ENCODE data around the gene PEX3. TPM values are rescaled to one million over a fixed set of nuclear protein-coding genes. Genes with fewer than 3 reads are reported as not detected.
A peak's percentile ranks its signal among the peaks of the same experiment; 100 is the strongest.
"Not testable (repeated sequence)": the region's sequence is repeated elsewhere in the genome, so short reads cannot be mapped to it uniquely, and the experiment has no call there.

The PEX3 gene
- total and polyA plus RNA-seq, 8 donors: 2.8 to 9.6 (median 6.6) TPM

DNA sequence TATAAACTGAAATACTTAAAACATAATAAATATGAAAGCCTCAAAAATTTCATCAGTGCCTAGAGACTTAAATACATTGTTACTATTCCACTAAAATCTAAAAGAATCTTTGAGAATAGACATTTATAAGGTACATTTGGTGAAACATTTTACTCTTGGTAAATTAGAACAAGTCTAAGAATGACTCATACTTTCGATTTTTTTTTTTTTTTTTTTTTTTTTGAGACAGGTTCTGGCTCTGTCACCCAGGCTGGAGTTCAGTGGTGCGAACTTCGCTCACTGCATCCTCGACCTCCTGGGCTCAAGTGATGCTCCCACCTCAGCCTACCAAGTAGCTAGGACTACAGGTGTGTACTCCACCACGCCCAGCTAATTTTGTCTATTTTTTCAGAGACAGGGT, 54.5 kb downstream of the PEX3 start:
- no peaks in the 10 kb centered on the region for H3K27me3 ChIP-seq
- WGBS, 2 donors: 82 to 85% methylated on average over 5 of the region's 5 CpGs
- H3K4me1 ChIP-seq: peaks cover 0 to 6% (median 3%) of the 10 kb centered on the region in 3 donors
- peaks cover 0 to 24% (median 0%) of the 10 kb centered on the region in 3 donors for H3K36me3 ChIP-seq
- H3K9me3 ChIP-seq: no peaks in the 10 kb centered on the region
- DNase-seq: no peak
- H3K4me3 ChIP-seq: no peak overlapping the region
- intact Hi-C loops (cut with DNase I): no loop called here
- no peak for ATAC-seq
- TF ChIP-seq CTCF (IDR thresholded peaks at IDR 0.05): no peak
- FAIRE-seq: no peak
- no peak overlapping the region for H3K27ac ChIP-seq

DNA sequence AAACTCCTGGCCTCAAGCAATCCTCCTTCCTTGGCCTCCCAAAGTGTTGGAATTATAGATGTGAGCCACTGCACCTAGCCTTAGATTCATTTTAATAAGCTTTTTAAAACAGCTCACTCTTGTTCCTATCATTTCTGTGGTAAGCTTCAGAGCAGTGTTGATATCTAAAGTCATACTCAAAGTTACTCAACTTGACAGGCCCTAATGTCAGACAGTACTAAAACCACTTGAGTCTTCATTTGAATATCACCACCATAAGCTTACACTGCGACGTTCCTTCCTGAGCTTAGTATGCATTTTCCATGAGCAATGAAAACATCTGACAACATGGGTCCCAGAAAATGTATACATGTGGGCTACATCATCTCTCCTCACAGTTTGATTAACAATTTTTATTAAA, 54.9 kb downstream of the PEX3 start:
- Histone ChIP-seq H3K27ac (no peak overlapping the region), H3K9me3 (no peaks in the 10 kb centered on the region), H3K4me1 (peaks cover 0 to 10% (median 7%) of the 10 kb centered on the region in 3 donors), H3K4me3 (no peak overlapping the region), H3K27me3 (no peaks in the 10 kb centered on the region), H3K36me3 (peaks cover 0 to 22% (median 0%) of the 10 kb centered on the region in 3 donors)
- DNase-seq: no peak
- no peak for TF ChIP-seq CTCF (IDR thresholded peaks at IDR 0.05)
- no peak for ATAC-seq
- no peak for FAIRE-seq
- intact Hi-C loops (cut with DNase I): no loop called here
- WGBS, 2 donors: 93 to 97% methylated on average over 2 of the region's 2 CpGs

DNA sequence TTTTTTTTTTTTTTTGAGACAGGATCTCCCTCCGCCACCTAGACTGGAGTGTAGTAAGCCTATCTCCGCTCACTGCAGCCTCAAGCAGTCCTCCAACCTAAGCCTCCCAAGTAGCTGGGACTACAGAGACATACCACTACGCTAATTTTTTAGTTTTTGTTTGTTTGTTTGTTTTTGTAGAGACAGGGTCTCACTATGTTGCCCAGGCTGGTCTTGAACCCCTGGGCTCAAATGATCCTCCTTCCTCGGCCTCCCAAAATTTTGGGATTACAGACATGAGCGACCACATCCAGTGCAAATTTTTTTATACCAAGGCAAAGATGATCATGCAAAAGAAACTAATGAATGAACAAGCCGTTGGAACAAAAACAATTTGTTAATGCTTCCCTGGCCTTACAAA, 55.6 kb downstream of the PEX3 start:
- Histone ChIP-seq H3K4me3 (no peak overlapping the region), H3K9me3 (no peaks in the 10 kb centered on the region), H3K27ac (no peak overlapping the region), H3K4me1 (peaks cover 0 to 11% (median 8%) of the 10 kb centered on the region in 3 donors), H3K27me3 (no peaks in the 10 kb centered on the region), H3K36me3 (peaks cover 0 to 16% (median 0%) of the 10 kb centered on the region in 3 donors)
- TF ChIP-seq CTCF (IDR thresholded peaks at IDR 0.05): no peak
- no peak for DNase-seq
- no peak for FAIRE-seq
- WGBS, 2 donors: 95 to 98% methylated on average over 6 of the region's 6 CpGs
- intact Hi-C loops (cut with DNase I): no loop called here
- ATAC-seq: no peak

GRCh38 chr6:143506620-143507019, 56.0 kb downstream of the PEX3 start:
- peaks cover 0 to 11% (median 8%) of the 10 kb centered on the region in 3 donors for H3K4me1 ChIP-seq
- ATAC-seq (no peak), FAIRE-seq (no peak), DNase-seq (no peak)
- no peak for TF ChIP-seq CTCF (IDR thresholded peaks at IDR 0.05)
- H3K4me3 ChIP-seq: no peak overlapping the region
- H3K27me3 ChIP-seq: no peaks in the 10 kb centered on the region
- intact Hi-C loops (cut with DNase I): no loop called here
- peaks cover 0 to 16% (median 0%) of the 10 kb centered on the region in 3 donors for H3K36me3 ChIP-seq
- no peaks in the 10 kb centered on the region for H3K9me3 ChIP-seq
- WGBS, 2 donors: 75 to 86% methylated on average over 2 of the region's 2 CpGs
- H3K27ac ChIP-seq: no peak overlapping the region

- no peak for TF ChIP-seq CTCF (IDR thresholded peaks at IDR 0.05)
- Histone ChIP-seq H3K36me3 (peaks cover 0 to 16% (median 0%) of the 10 kb centered on the region in 3 donors), H3K4me3 (no peak overlapping the region), H3K9me3 (no peaks in the 10 kb centered on the region), H3K4me1 (peaks cover 0 to 12% (median 11%) of the 10 kb centered on the region in 3 donors), H3K27ac (no peak overlapping the region), H3K27me3 (no peaks in the 10 kb centered on the region)
- ATAC-seq: no peak
- DNase-seq: no peak
- FAIRE-seq: no peak
- intact Hi-C loops (cut with DNase I): no loop called here
- 91 to 93% methylated on average over 6 of the region's 6 CpGs for WGBS, 2 donors
Measured at GRCh38 chr6:143507358-143508145, 56.9 kb downstream of the PEX3 start.

GRCh38 chr6:143510326-143510725, 59.7 kb downstream of the PEX3 start:
- FAIRE-seq; H3K27me3 ChIP-seq; intact Hi-C loops (cut with DNase I); H3K27ac ChIP-seq; H3K9me3 ChIP-seq; DNase-seq; ATAC-seq: not testable (repeated sequence)
- H3K4me1 ChIP-seq: peaks cover 0 to 16% (median 11%) of the 10 kb centered on the region in 3 donors
- peak overlapping the region in 2 of 4 donors; percentile 69 to 73 for H3K4me3 ChIP-seq
- WGBS, 2 donors: 92 to 95% methylated on average over 13 of the region's 13 CpGs
- peaks cover 0 to 14% (median 0%) of the 10 kb centered on the region in 3 donors for H3K36me3 ChIP-seq
